GM23338 (cell line): Measurements from ENCODE around the gene INPP4B.

Experiments
- CREB1 ChIP-seq: fragments of 250-450 bp; sonication (Bioruptor Pico); IDR thresholded peaks from 2 replicates; pipeline ENCODE4 v1.5.0; 2020; ENCODE audit warnings: low read depth, mild to moderate bottlenecking, moderate library complexity
- JUNB ChIP-seq: IDR thresholded peaks from one replicate; pipeline ENCODE4 v1.6.1; 2016; ENCODE audit warnings: antibody characterized with exemption; ENCODE audit not compliant: unreplicated experiment
- POLR2AphosphoS5 ChIP-seq: IDR thresholded peaks from 2 replicates; pipeline ENCODE4 v1.6.1; 2016; ENCODE audit warnings: antibody characterized with exemption, low read depth
- TF ChIP-seq, protein P1 (sequence below), 2 experiments: fragments of 200-600 bp in 1 of 2; sonication (generic) in 1 of 2; conservative IDR thresholded peaks; 2 replicates each; pipeline versions ENCODE4 v1.5.1 to v1.6.1; 2016 to 2017; ENCODE audit warnings: antibody characterized with exemption in 2 of 2, low read depth in 2 of 2, mild to moderate bottlenecking in 2 of 2, moderate library complexity in 1 of 2
- TF ChIP-seq, protein P2 (sequence below): fragments of 250-450 bp; sonication (Bioruptor Pico); IDR thresholded peaks from 2 replicates; pipeline ENCODE4 v1.5.0; 2020; ENCODE audit warnings: mild to moderate bottlenecking, moderate library complexity

DNA sequence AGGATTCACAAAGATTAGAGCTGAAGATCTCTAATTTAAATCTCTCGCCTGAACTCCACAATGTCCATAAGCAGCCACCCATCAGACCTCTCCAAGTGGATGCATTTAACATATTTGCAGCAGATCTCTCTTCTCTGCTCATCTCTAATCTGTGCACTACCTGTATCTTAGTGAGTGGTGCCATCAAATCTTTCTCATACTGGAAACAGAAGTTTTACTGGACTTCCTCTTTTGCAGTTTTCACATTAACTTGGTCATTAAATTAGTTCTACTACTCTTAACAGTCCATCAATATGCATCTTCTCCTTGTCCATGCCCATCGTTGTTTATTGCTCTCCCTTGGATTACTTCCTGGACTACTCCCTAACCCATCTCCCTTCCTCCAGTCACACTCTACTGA, 721.2 kb downstream of the INPP4B start:
- TF ChIP-seq POLR2AphosphoS5 = no peak
- TF ChIP-seq, protein P1, sequence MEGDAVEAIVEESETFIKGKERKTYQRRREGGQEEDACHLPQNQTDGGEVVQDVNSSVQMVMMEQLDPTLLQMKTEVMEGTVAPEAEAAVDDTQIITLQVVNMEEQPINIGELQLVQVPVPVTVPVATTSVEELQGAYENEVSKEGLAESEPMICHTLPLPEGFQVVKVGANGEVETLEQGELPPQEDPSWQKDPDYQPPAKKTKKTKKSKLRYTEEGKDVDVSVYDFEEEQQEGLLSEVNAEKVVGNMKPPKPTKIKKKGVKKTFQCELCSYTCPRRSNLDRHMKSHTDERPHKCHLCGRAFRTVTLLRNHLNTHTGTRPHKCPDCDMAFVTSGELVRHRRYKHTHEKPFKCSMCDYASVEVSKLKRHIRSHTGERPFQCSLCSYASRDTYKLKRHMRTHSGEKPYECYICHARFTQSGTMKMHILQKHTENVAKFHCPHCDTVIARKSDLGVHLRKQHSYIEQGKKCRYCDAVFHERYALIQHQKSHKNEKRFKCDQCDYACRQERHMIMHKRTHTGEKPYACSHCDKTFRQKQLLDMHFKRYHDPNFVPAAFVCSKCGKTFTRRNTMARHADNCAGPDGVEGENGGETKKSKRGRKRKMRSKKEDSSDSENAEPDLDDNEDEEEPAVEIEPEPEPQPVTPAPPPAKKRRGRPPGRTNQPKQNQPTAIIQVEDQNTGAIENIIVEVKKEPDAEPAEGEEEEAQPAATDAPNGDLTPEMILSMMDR (conservative IDR thresholded peaks at IDR 0.05; ENCODE audit: low read depth in 2 of 2) = no peak
- TF ChIP-seq CREB1 = no peak
- TF ChIP-seq JUNB = no peak
- TF ChIP-seq, protein P2, sequence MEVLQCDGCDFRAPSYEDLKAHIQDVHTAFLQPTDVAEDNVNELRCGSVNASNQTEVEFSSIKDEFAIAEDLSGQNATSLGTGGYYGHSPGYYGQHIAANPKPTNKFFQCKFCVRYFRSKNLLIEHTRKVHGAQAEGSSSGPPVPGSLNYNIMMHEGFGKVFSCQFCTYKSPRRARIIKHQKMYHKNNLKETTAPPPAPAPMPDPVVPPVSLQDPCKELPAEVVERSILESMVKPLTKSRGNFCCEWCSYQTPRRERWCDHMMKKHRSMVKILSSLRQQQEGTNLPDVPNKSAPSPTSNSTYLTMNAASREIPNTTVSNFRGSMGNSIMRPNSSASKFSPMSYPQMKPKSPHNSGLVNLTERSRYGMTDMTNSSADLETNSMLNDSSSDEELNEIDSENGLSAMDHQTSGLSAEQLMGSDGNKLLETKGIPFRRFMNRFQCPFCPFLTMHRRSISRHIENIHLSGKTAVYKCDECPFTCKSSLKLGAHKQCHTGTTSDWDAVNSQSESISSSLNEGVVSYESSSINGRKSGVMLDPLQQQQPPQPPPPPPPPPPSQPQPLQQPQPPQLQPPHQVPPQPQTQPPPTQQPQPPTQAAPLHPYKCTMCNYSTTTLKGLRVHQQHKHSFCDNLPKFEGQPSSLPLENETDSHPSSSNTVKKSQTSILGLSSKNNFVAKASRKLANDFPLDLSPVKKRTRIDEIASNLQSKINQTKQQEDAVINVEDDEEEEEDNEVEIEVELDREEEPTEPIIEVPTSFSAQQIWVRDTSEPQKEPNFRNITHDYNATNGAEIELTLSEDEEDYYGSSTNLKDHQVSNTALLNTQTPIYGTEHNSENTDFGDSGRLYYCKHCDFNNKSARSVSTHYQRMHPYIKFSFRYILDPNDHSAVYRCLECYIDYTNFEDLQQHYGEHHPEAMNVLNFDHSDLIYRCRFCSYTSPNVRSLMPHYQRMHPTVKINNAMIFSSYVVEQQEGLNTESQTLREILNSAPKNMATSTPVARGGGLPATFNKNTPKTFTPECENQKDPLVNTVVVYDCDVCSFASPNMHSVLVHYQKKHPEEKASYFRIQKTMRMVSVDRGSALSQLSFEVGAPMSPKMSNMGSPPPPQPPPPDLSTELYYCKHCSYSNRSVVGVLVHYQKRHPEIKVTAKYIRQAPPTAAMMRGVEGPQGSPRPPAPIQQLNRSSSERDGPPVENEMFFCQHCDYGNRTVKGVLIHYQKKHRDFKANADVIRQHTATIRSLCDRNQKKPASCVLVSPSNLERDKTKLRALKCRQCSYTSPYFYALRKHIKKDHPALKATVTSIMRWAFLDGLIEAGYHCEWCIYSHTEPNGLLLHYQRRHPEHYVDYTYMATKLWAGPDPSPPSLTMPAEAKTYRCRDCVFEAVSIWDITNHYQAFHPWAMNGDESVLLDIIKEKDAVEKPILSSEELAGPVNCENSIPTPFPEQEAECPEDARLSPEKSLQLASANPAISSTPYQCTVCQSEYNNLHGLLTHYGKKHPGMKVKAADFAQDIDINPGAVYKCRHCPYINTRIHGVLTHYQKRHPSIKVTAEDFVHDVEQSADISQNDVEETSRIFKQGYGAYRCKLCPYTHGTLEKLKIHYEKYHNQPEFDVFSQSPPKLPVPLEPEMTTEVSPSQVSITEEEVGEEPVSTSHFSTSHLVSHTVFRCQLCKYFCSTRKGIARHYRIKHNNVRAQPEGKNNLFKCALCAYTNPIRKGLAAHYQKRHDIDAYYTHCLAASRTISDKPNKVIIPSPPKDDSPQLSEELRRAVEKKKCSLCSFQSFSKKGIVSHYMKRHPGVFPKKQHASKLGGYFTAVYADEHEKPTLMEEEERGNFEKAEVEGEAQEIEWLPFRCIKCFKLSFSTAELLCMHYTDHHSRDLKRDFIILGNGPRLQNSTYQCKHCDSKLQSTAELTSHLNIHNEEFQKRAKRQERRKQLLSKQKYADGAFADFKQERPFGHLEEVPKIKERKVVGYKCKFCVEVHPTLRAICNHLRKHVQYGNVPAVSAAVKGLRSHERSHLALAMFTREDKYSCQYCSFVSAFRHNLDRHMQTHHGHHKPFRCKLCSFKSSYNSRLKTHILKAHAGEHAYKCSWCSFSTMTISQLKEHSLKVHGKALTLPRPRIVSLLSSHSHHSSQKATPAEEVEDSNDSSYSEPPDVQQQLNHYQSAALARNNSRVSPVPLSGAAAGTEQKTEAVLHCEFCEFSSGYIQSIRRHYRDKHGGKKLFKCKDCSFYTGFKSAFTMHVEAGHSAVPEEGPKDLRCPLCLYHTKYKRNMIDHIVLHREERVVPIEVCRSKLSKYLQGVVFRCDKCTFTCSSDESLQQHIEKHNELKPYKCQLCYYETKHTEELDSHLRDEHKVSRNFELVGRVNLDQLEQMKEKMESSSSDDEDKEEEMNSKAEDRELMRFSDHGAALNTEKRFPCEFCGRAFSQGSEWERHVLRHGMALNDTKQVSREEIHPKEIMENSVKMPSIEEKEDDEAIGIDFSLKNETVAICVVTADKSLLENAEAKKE (CRISPR knock-in tag) = no peak
